Midbrain (tissue), 1 donor: ENCODE data around the gene IDE.
"Not testable (repeated sequence)": the region's sequence is repeated elsewhere in the genome, so short reads cannot be mapped to it uniquely, and the experiment has no call there.

Source experiments
- DNase-seq: peaks from one replicate; lab custom pipeline; 2025; lab: John Stamatoyannopoulos, UW

IDE gene

DNA sequence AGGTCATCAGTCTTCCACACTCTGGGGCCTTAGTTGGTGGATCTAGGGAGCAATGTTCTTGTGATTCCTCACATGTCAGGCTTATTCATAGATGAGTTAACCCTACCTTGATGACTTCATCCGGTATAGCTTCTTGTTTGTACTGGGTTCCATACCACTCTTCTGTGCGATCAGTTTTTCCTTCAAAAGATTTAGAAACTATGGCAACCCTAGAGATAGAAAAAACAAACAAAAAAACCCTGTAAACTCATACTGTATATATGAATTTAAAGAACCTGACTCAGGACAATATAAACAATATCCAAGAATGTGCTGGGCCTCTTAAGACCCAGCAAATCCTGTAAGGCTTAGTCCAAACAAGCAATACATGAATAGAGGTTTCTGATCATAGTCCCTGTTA, 83.5 kb downstream of the IDE start:
- DNase-seq = no peak

DNA sequence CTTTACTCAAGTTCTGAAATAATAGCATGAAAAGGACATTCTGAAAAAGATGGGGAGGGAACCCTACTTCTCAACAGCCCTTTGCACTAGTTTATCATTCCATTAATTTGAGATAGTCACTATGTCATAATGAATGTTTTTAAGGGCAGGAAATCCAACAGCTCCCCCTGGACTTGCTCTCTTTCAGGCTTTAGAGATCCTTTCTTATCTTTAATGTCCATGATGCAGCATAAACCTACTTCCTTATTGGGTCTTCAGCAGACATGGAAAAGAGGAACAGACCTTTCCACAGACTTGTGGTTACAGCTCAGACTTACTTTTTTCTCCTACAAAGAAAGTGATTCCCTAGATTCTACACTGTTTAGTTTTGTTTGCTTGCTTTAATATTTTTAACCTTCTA, 87.3 kb downstream of the IDE start:
- no peak for DNase-seq

DNA sequence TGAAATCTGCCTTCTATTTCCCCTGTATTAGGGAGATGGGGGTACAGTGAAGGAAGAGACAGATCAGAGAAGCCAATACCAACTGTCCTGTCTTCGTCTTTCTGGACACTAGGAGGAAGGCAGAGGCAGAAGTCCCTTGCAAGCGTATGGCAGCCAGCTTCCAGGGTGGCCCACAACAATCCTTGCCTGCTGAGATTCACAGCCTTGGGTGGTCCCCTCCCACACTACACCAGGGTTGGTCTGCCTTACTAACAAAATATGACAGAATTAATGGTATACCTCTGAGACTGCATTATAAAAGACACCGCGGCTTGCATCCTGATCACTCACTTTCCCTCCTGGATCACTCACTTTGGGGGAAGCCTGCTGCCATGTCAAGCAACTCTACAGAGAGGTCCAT, 90.4 kb downstream of the IDE start:
- no peak for DNase-seq

- DNase-seq = no peak
These were observed 93.5 kb downstream of the IDE start for GRCh38 chr10:92480413-92480812.

GRCh38 chr10:92479547-92479946, 94.3 kb downstream of the IDE start:
- DNase-seq = no peak

DNA sequence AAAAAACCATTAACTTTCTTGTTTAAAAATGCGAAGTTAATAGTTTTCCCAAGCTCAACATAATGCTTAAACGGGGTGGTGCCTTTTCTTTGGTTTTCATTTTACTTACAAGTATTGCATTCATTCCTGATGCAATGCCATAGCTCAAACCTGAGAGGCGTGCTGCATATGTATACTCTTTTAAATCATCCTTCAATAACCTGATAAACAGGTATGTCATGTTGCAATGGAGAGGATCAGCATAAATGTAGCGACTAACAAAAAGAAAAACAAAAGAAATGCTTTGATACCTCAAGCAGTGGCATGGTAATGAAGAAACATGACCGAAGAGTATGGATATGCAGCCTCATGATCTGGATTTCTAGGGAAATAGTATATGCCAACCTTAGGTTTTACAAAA, 95.4 kb downstream of the IDE start:
- DNase-seq = no peak

DNA sequence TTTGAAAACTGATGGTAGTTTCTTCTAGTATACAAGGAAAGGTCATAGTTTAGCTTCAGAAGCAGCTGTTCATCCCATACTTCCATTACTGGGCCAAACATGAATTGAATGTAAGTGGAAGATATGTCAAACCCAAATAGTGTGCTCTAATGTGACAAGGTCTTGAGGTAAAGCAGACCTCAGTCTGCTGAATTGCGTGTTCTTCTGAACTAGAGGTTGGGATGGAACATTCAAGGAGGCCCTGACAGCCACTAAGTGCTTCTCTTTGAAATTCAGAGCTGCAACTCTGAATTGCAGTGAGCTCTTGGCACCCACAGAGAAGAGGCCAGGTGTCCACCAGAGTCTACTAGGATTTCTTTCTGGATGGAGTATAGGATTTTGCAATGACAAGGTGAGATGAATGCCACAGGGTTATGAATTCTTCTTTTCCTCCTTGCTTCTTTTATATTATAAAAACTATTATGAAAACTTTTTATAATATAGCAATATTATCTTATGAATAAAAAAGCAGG, 98.5 kb downstream of the IDE start:
- DNase-seq = no peak

DNA sequence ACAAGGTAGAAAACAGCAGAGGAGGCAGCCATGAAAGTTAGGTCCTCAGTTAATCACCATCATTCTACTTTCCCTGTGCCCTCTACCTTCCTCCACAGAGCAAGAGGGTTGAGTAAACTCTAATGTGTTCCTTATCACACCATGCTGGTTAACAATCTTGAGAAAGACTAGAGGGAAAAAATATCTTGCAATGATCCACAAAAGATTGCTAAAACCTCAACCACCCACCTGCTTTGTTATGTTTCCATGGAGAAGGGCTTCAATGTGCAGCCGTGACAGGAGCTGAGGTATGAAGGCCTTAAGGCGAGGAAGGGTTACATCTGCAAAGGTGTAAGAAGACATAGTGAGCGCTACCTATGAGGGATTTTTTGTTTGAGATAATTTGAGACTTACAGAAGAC, 103.9 kb downstream of the IDE start:
- no peak for DNase-seq

DNA sequence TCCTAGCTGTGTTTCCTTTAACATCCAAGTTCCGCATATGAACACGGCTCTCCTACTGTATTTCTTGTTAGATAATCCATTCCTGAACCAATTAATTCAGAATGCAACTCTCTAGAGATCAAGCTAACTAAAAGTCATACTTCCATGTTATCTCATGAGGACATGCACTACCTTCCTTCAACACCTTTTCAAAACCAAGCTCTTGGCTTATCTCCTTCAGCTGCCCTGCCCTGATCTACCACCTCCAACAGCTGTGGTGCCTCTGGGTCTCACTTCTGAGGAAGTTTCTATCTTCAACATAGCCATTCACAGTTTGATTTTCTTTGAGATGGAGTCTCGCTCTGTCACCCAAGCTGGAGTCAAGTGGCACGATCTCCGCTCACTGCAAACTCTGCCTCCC, 109.5 kb downstream of the IDE start:
- DNase-seq = no peak

DNA sequence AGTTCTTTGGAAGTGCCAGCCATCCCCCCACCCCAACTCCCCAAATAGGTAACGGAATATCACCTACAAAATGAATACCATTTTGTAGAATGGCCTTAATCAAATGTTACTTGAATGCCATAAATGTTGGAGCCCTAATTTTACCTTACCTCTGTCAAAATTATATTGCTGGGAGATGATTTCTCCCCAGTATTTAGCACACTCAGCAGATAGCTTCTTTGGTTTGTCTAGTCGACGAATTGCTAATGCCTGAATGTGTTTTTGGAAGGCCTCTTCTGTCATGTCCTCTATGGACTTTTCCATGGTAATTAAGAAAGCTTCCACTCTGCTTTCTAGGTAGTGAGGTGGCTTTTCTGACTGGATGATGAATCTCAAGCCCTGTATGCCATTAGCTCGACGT, 110.3 kb downstream of the IDE start:
- DNase-seq = no peak

GRCh38 chr10:92454955-92455354, 118.9 kb downstream of the IDE start:
- not testable (repeated sequence) for DNase-seq

- DNase-seq = no peak
These were observed 121.6 kb downstream of the IDE start for GRCh38 chr10:92452313-92452712.

- no peak for DNase-seq
These were observed 122.5 kb downstream of the IDE start for GRCh38 chr10:92451431-92451830.

- no peak for DNase-seq
These were observed 123.0 kb downstream of the IDE start for GRCh38 chr10:92450896-92451295.

DNA sequence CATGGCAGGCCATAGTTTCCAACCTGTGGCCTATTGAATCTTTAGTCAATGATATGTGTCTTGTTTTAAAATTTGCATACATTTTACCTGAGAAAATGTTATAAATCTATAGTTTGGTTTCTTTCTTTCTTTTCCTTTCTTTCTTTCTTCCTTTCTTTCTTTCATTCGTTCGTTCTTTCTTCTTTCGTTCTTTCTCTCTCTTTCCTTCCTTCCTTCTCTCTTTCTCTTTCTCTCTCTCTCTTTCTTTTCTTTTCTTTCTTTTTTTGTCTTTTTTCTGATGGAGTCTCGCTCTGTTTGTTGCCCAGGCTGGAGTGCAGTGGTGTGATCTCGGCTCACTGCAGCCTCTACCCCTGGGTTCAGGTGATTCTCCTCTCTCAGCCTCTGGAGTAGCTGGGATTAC, 133.3 kb downstream of the IDE start:
- DNase-seq = no peak

DNA sequence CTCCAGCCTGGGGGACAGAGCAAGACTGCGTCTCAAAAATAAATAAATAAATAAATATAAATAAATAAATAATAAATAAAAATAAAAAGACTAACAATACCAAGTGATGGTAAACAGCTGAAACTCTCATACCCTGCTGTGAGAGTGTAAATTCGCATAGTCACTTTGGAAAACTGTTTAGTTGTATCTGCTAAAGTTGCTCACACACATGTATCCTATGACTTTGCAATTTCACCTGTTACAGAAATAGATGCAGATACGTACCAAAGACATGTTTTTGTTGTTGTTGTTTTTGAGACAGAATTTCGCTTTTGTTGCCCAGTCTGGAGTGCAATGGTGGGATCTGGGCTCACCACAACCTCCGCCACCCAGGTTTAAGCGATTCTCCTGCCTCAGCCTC, 135.7 kb downstream of the IDE start:
- DNase-seq = no peak

DNA sequence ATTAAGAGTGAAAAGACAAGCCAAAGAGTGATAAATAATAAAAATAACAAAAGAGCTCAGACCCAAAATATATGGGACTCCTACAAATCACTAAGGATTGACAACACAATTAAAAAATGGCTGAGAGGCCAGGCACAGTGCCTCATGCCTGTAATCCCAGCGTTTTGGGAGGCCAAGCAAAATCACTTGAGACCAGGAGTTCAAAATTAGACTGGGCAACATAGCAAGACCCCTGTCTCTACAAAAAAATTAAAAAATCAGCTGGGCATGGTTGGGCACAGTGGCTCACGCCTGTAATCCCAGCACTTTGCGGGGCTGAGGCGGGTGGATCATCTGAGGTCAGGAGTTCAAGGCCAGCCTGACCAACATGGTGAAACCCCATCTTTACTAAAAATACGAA, 137.3 kb downstream of the IDE start:
- no peak for DNase-seq

DNA sequence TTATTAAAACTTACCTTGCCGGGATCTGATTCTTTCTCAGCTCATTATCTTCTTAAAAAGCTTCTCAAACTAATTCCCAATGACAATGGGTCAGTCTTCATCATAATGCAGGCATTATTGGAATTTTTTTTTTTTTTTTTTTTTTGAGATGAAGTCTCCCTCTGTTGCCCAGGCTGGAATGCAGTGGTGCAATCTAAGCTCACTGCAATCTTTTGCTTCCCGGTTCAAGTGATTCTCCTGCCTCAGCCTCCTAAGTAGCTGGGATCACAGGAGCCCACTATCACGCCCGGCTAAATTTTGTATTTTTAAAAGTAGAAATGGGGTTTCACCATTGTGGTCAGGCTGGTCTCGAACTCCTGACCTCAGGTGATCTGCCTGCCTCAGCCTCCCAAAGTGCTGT, 137.8 kb downstream of the IDE start:
- not testable (repeated sequence) for DNase-seq

- no peak for DNase-seq
These were observed 139.5 kb downstream of the IDE start for GRCh38 chr10:92434385-92434784.

- DNase-seq = no peak
These were observed 141.3 kb downstream of the IDE start for GRCh38 chr10:92432596-92432995.

GRCh38 chr10:92430103-92430502, 143.8 kb downstream of the IDE start:
- no peak for DNase-seq

DNA sequence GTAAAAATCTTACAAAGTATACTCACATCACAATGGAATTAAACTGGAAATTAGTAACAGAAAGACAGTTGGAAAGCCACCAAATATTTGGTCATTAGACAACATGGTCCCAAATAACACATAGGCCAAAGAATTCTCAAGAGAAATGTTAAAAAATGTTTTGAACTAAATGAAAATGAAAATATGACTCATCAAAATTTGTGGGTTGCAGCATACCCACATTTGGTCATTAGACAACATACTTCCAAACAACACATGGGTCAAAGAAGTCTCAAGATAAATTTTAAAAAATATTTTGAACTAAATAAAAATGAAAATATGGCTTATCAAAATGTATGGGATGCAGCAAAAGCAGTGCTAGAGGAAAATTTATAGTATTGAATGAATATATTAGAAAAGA, 152.3 kb downstream of the IDE start:
- DNase-seq = no peak

DNA sequence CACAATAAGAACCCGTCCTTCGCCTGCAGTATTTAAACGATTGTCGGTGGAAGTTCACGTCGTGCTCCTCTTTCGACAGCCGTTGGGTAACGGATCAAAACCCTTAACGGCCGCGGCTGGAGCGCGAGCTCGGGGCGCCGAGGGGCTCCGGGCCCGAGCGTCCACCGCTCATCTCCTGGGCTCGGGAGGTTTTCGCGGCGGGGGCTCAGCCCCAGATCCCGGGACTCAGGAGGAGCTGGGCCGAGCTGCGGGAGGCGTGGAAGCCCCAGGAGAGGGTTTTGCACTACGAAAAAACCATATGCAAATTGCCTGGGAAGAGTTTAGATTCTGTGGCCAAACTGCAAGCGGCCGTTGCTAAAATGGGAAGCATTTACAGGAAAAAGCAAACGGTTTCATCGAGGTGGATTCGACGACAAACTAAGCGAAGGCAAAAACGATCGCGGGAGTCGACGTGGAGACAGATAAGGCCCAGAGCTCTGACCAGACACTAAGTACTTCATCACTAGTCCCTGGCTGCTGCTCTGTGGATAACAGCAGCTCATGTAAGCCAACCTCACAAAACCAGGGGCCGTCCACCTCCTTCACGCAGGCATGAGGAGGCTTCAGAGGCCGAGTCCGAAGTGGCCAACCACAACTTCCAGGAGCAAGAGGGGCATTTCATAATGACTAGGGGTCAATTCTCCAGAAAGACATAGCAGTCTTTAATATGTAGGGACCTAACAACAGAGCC, 153.2 kb downstream of the IDE start:
- DNase-seq = no peak
